ENCODE results near the gene VSTM2B.
A peak's percentile ranks its signal among the peaks of the same experiment; 100 is the strongest.

Gene VSTM2B

DNA sequence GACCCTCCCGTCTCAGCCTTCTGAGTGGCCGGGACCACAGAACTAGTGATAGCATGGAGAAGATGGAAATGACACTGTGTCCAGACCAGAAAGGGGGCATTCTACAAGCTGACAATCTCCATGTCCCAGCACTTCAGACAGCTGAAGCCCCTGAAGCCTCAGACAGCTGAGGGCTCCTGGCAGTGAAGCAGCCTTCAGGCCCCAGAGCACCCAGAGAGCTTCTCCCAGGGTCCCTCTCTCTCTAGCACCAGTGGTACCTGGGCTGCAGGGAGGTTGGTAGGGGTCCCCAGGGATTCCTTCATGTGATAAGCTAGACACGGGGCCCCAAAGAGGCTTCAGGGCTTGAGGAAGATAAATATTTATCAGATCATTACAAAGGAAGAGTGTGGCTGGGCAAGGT lies 72.7 kb downstream of the VSTM2B start:
- DNase-seq, result no peak

- DNase-seq, result no peak
Observed at GRCh38 chr19:29603308-29603707, 77.5 kb downstream of the VSTM2B start.

GRCh38 chr19:29605653-29606419 lies 80.0 kb downstream of the VSTM2B start, which contains the start of gene POP4:
POP4 (plus strand) TSS chr19:29606283; CDS start chr19:29606319, 36 bp downstream.
- DNase-seq, result peak; percentile 96

DNA sequence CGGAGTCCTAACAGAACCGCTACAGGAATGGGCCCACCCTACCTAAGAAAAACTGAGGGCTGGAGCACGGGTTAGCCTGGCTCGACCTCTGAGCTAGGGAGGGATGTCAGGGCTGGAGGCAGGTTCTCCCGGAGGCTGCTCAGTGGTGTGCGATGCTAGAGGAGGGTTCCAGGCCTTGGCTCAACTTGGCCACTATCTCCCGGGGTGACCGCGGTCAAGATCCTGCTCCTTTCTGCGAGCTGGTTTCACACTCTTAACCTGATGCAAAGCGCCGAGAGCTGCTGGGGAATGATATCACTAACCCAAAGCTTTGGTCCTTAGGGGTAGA lies 80.6 kb downstream of the VSTM2B start:
- DNase-seq, result no peak

DNA sequence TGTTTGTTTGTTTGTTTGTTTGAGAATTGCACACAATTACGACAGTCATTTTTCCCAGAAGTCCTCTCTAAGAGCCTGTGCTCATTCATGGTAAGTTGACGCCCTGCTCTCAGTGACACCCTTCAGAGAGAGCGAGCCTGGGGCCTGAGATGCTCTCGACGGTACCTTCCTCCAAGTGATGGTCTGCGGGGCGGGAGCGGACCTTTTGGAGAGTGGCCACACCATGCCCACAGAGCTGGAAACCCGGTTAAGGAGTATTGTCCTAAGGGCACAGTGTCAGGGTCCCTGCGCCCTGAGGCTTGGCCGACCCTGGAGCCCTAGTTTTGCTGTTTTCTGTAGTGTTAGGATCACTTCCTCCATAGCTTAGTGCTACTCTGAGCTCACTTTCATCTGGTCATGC lies 83.8 kb downstream of the VSTM2B start:
- no peak for DNase-seq

DNA sequence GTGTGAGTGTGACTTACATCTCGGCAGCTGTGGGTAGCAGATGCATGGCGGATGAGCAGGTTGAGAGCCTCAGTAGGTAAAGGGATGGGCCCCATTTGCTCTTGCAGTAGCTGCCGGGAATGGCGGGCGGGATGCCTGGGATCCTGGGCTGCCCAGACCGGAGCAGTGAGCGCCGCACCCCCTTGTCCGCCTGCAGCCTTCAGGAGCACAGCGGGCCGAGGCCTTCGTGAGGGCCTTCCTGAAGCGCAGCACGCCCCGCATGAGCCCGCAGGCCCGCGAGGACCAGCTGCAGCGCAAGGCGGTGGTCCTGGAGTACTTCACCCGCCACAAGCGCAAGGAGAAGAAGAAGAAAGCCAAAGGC lies 84.4 kb downstream of the VSTM2B start:
- DNase-seq, result no peak

GRCh38 chr19:29610574-29611271 lies 84.9 kb downstream of the VSTM2B start:
- DNase-seq, result peak; percentile 79

- DNase-seq, result no peak
Observed at GRCh38 chr19:29612121-29612520, 86.3 kb downstream of the VSTM2B start.

- no peak for DNase-seq
Observed at GRCh38 chr19:29612801-29613595, 87.2 kb downstream of the VSTM2B start.

- DNase-seq, result no peak
Observed at GRCh38 chr19:29614046-29614445, 88.3 kb downstream of the VSTM2B start.

Measured in stimulated activated naive CD4-positive, alpha-beta T cell treated with Interleukin-2 at 50 U/mL for 16 hours (primary cell).